K562 (cell line): ENCODE data around the gene CPNE6. TPM values are rescaled to one million over a fixed set of nuclear protein-coding genes. Genes with fewer than 3 reads are reported as not detected.

Source experiments
- ATAC-seq: fragments of 200-7000 bp; cut with Tn5 transposase; 3 replicates; pipeline ENCODE4 v1.9.1; 2020; ENCODE audit warnings: moderate library complexity
- BruUV-seq: library from RNA; stranded (reverse); fragments of 400-500 nt; replicated peaks from 2 replicates; lab custom pipeline; 2021; lab: Mats Ljungman, UMichigan
- CTCF ChIA-PET: fragments of 300-600 bp; formaldehyde crosslinking; extraction: SDS; loops from one replicate; lab custom pipeline; 2021; ENCODE audit warnings: low intra/inter-chr PET ratio; lab: Yijun Ruan, JAX
- POLR2A ChIA-PET: fragments of 300-600, 350-650 bp; sonication (Branson Sonifier 250); formaldehyde crosslinking; extraction: SDS; loops from one replicate; lab custom pipeline; 2021; ENCODE audit warnings: antibody characterized with exemption, inconsistent platforms; lab: Yijun Ruan, JAX
- DNase-seq, 4 experiments: peaks; one replicate each; pipeline versions ENCODE4 v3.0.0 to v3.0.0-alpha.2; 2011 to 2018; ENCODE audit warnings: low spot score in 3 of 4, mixed read lengths in 3 of 4; ENCODE audit errors: extremely low read depth in 1 of 4
- FAIRE-seq: peaks from 2 replicates; lab custom pipeline; 2011; peaks lifted over from hg19 to GRCh38; lab: Jason Lieb, UNC
- H2AFZ ChIP-seq: 2 replicates; pipeline ENCODE4 v1.6.0; 2011; ENCODE audit warnings: low read depth, low read length, control low read depth, inconsistent platforms
- H3K27ac ChIP-seq: fragments of 200-600 bp; 3 replicates; pipeline ENCODE4 v1.8.0; 2011; ENCODE audit warnings: low read depth, mild to moderate bottlenecking, control low read depth, inconsistent platforms, low read length, moderate library complexity, mixed read lengths; ENCODE audit errors: extremely low read depth
- H3K27me3 ChIP-seq, 2 experiments: fragments of 300-600 bp in 1 of 2; 2 replicates in 1 of 2; 3 replicates in 1 of 2; pipeline versions ENCODE4 v1.6.0 to v1.8.0; 2011; ENCODE audit warnings: inconsistent platforms in 2 of 2, low read length in 2 of 2, mild to moderate bottlenecking in 1 of 2, mixed read lengths in 1 of 2, moderate library complexity in 1 of 2; ENCODE audit not compliant: control insufficient read depth in 2 of 2, insufficient read depth in 2 of 2
- H3K36me3 ChIP-seq: fragments of 300-600 bp; 3 replicates; pipeline ENCODE4 v1.8.0; 2011; ENCODE audit warnings: mild to moderate bottlenecking, low read length, inconsistent platforms; ENCODE audit not compliant: control insufficient read depth, insufficient read depth
- H3K4me1 ChIP-seq, 2 experiments: fragments of 200-600 bp in 1 of 2; replicated peaks in 1 of 2; 2 replicates in 1 of 2; 3 replicates in 1 of 2; pipeline versions ENCODE4 v1.5.1 to v1.8.0; 2011; ENCODE audit warnings: inconsistent platforms in 2 of 2, low read length in 2 of 2, mild to moderate bottlenecking in 1 of 2, mixed read lengths in 1 of 2, moderate library complexity in 1 of 2; ENCODE audit not compliant: control insufficient read depth in 2 of 2, insufficient read depth in 2 of 2
- H3K4me2 ChIP-seq: 2 replicates; pipeline ENCODE4 v1.6.1; 2011; ENCODE audit warnings: low read length, control low read depth, inconsistent platforms, mixed read lengths; ENCODE audit not compliant: insufficient read depth
- H3K4me3 ChIP-seq: fragments of 200-600 bp; sonication (generic), shearing (Covaris generic); 2 replicates; pipeline ENCODE4 v1.5.1; 2016; ENCODE audit warnings: control low read depth, inconsistent platforms
- H3K79me2 ChIP-seq: fragments of 200-600 bp; 3 replicates; pipeline ENCODE4 v1.8.0; 2011; ENCODE audit warnings: low read length, inconsistent platforms; ENCODE audit not compliant: control insufficient read depth, insufficient read depth
- H3K9ac ChIP-seq, 2 experiments: 2 replicates each; pipeline versions ENCODE4 v1.6.0 to v1.6.1; 2011; ENCODE audit warnings: low read depth in 2 of 2, low read length in 2 of 2, control low read depth in 1 of 2, inconsistent platforms in 1 of 2, mild to moderate bottlenecking in 1 of 2, mixed read lengths in 1 of 2; ENCODE audit not compliant: insufficient read depth in 1 of 2
- H3K9me1 ChIP-seq: one replicate; pipeline ENCODE4 v1.6.0; 2011; ENCODE audit warnings: inconsistent platforms, mild to moderate bottlenecking, low read length, moderate library complexity; ENCODE audit not compliant: control insufficient read depth, insufficient read depth
- H3K9me3 ChIP-seq: replicated peaks from 2 replicates; pipeline ENCODE4 v1.5.1; 2011; ENCODE audit warnings: low read depth, low read length, inconsistent platforms; ENCODE audit not compliant: control insufficient read depth, insufficient read depth
- H4K20me1 ChIP-seq: replicated peaks from 2 replicates; pipeline ENCODE4 v1.6.1; 2011; ENCODE audit warnings: low read length, inconsistent platforms, mixed read lengths; ENCODE audit not compliant: control insufficient read depth, insufficient read depth
- BCOR ChIP-seq: fragments of 450-650 bp; IDR thresholded peaks from 2 replicates; pipeline ENCODE4 v1.6.1; 2016
- DNMT1 ChIP-seq: fragments of 450-650 bp; IDR thresholded peaks from 2 replicates; pipeline ENCODE4 v1.6.1; 2016; ENCODE audit warnings: antibody characterized with exemption, mild to moderate bottlenecking
- PRPF4 ChIP-seq: fragments of 200-400 bp; formaldehyde crosslinking; IDR thresholded peaks from one replicate; pipeline ENCODE4 v1.6.1; 2017; ENCODE audit warnings: low read length, low read depth, mild to moderate bottlenecking; ENCODE audit not compliant: insufficient read depth, poor library complexity, severe bottlenecking
- ZFP36 ChIP-seq: fragments of 150-350 bp; IDR thresholded peaks from 2 replicates; pipeline ENCODE4 v1.6.1; 2018; ENCODE audit warnings: low read length, low read depth; ENCODE audit not compliant: partially characterized antibody
- WGBS: fragments of 100-300 bp; shearing (Covaris generic); methylation state at CpG from one replicate; pipeline ENCODE4 v1.1.6; 2016; ENCODE audit warnings: low coverage, mixed read lengths; ENCODE audit not compliant: insufficient coverage; ENCODE audit errors: missing lambda C conversion rate; 5-methylcytosine and 5-hydroxymethylcytosine counted together
- in situ Hi-C: fragments of 300-500 bp; cut with MboI; formaldehyde crosslinking; loops from 4 replicates; pipeline ENCODE4 v1.15.0; 2018; ENCODE audit warnings: inconsistent platforms, mixed read lengths
- intact Hi-C: fragments of 100-400 bp; cut with micrococcal nuclease; formaldehyde crosslinking; loops from 2 replicates; pipeline ENCODE4 v1.14.2; 2022
- polyA plus RNA-seq, 8 experiments: library from polyadenylated mRNA; depleted of rRNA in 4 of 8; stranded (reverse) in 5 of 8; unstranded in 3 of 8; fragments of >200 nt; fragmentation: Nextera tagmentation in 2 of 8; fragmentation: Illumina TruSeq in 1 of 8; extraction: Ambion mirVana in 2 of 8; extraction: Trizol in 1 of 8; gene quantifications; 2 replicates each; pipeline versions ENCODE4 v1.2.1 to v1.2.3, GENCODE V29; 2011 to 2014; ENCODE audit warnings: inconsistent platforms in 1 of 8, missing spikeins in 1 of 8
- total RNA-seq, 7 experiments: library from RNA; depleted of rRNA in 6 of 7; stranded (reverse); fragments of >200 nt in 6 of 7; fragmentation: Illumina TruSeq in 2 of 7; extraction: Trizol in 2 of 7; gene quantifications; 2 replicates each; pipeline versions ENCODE4 v1.2.1 to v1.2.3, GENCODE V29; 2011 to 2021; ENCODE audit warnings: low replicate concordance in 1 of 7

Gene CPNE6
- total and polyA plus RNA-seq, 9 of the 15 experiments (the other 6 are each of a cell fraction or from before 2014, with no cell fraction given) = not detected

DNA sequence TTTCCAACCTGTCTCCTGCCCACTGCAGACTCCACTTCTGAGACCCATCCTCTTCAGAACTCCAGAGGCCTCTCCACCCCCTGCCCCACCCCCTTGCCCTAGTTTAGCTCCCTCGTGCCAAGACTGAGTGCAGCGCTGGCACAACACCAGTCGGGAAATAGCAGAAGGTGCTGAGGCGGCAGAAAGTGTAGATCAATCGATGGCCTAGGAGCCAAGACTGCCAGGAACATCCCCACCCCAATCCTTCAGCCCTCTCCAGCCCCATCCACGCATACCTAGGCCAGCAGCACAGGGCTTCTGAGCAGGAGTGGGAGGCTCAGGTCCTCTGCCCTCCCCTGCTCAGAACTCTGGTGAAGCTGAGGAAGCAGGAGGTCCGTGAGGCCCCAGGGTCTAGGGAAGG, 1.1 kb downstream of the CPNE6 start:
- ATAC-seq = no peak
- Histone ChIP-seq H3K27ac (no peak overlapping the region), H3K79me2 (no peaks in the 10 kb centered on the region), H3K4me1 (peaks cover 0 to 12% of the 10 kb centered on the region in 2 experiments; a peak in 2 of 5 replicates), H2AFZ (no peak overlapping the region), H3K27me3 (peaks cover 0 to 44% of the 10 kb centered on the region in 2 experiments; a peak in 3 of 5 replicates), H3K36me3 (no peaks in the 10 kb centered on the region), H3K4me3 (no peak overlapping the region), H3K9me1 (no peaks in the 10 kb centered on the region), H3K9ac (0 out of 4 replicates have a peak overlapping the region, but pooled peaks of 1 of the 2 experiments have one; percentile 35), H4K20me1 (no peaks in the 10 kb centered on the region), H3K9me3 (no peaks in the 10 kb centered on the region), H3K4me2 (no peak overlapping the region)
- in situ Hi-C loops (no loop called here), intact Hi-C loops (no loop called here)
- no peak for DNase-seq
- no TSS peak for BruUV-seq
- CTCF ChIA-PET = no interaction called here
- POLR2A ChIA-PET = no interaction called here
- TF ChIP-seq BCOR (no peak), PRPF4 (no peak)
- 3% methylated on average over 5 of the region's 7 CpGs for WGBS
- no peak for FAIRE-seq

DNA sequence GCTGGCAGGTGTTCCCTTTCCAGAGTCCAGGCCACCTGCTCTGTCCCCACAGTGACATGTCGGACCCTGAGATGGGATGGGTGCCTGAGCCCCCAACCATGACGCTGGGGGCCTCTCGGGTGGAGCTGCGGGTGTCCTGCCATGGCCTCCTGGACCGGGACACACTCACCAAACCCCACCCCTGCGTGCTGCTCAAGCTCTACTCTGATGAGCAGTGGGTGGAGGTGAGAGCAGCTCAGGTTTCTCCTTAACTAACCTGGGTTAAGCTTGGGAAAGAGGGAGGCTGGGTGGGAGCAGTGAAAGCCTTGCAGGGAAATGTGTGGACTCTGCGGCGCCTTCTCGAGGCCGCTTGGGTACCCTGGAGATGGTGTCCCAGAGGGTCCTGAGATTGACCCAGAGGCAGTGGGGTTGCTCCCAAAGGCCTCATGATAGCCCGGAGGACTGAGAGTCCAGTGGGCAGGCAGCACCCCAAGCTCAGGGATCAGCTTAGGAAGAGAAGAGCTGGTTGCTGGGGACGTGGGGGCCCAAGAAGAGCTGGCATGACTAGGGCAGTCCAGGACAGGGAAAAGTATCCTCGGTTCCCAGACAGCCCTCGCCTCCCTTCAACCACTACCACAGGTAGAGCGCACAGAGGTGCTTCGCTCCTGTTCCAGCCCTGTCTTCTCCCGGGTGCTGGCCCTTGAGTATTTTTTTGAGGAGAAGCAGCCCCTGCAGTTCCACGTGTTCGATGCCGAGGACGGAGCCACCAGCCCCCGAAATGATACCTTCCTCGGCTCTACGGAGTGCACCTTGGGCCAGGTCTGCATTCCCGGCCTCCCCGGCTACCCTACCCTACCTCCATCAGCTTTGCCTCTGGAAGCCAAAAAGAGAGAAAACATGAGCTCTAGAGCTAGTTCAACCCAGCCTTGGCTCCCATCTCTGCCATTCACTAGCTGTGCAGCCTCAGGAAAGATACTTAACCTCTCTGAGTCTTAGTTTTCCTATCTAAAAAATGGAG, 1.8 kb downstream of the CPNE6 start:
- peak; percentile 12 for TF ChIP-seq ZFP36
- no peak for TF ChIP-seq DNMT1
- no peak for FAIRE-seq
- Histone ChIP-seq H3K36me3 (no peaks in the 10 kb centered on the region), H3K9me3 (no peaks in the 10 kb centered on the region), H3K4me2 (no peak overlapping the region), H3K4me1 (peaks cover 0 to 12% of the 10 kb centered on the region in 2 experiments; a peak in 2 of 5 replicates), H3K79me2 (no peaks in the 10 kb centered on the region), H3K9me1 (no peaks in the 10 kb centered on the region), H3K9ac (no peak overlapping the region), H2AFZ (no peak overlapping the region), H3K27ac (no peak overlapping the region), H3K4me3 (no peak overlapping the region), H4K20me1 (no peaks in the 10 kb centered on the region), H3K27me3 (peaks cover 0 to 39% of the 10 kb centered on the region in 2 experiments; a peak in 3 of 5 replicates)
- CTCF ChIA-PET = no interaction called here
- intact Hi-C loops (no loop called here), in situ Hi-C loops (no loop called here)
- no TSS peak for BruUV-seq
- WGBS = 17% methylated on average over 20 of the region's 26 CpGs
- no peak for ATAC-seq
- DNase-seq = no peak
- POLR2A ChIA-PET = interaction anchor here (0.5 kb wide), 1 partner anchor 21 kb away, joined by 3 read pairs; the partner anchor contains the start of gene PCK2
